Breast epithelium (tissue), 4 donors: ENCODE results near the gene IRF2BP2. TPM values are rescaled to one million over a fixed set of nuclear protein-coding genes. Genes with fewer than 3 reads are reported as not detected.

Experiments
- DNase-seq, 2 donors: peaks; one replicate each; pipeline ENCODE4 v3.0.0-alpha.2; 2019; ENCODE audit warnings: low spot score in 2 of 2
- H3K27ac ChIP-seq, 2 donors: fragments of 200-600 bp; sonication (generic) in 1 of 2; one replicate each; pipeline ENCODE4 v1.5.1; 2016 to 2019; ENCODE audit warnings: mild to moderate bottlenecking in 1 of 2
- H3K27me3 ChIP-seq, 2 donors: fragments of 200-600 bp; sonication (generic) in 1 of 2; one replicate each; pipeline versions ENCODE4 v1.5.1 to v1.6.0; 2017 to 2019; ENCODE audit warnings: control low read depth in 1 of 2, mild to moderate bottlenecking in 1 of 2
- H3K36me3 ChIP-seq: fragments of 200-600 bp; one replicate; pipeline ENCODE4 v1.5.1; 2019
- H3K4me1 ChIP-seq, 2 donors: fragments of 200-600 bp; sonication (generic); one replicate each; pipeline ENCODE4 v1.5.1; 2016 to 2019; ENCODE audit warnings: control low read depth in 1 of 2
- H3K4me3 ChIP-seq, 3 donors: fragments of 200-600 bp; sonication (generic); 1 replicate in 2 of 3; 2 replicates in 1 of 3; pipeline ENCODE4 v1.5.1; 2016 to 2019; ENCODE audit warnings: mild to moderate bottlenecking in 3 of 3, moderate library complexity in 2 of 3
- H3K9me3 ChIP-seq, 2 donors: fragments of 200-600 bp; sonication (generic) in 1 of 2; one replicate each; pipeline ENCODE4 v1.5.1; 2016 to 2019; ENCODE audit warnings: control low read depth in 1 of 2
- CTCF ChIP-seq, 3 donors: fragments of 450-650 bp; IDR thresholded peaks; one replicate each; pipeline ENCODE4 v1.5.1; 2016 to 2017; ENCODE audit warnings: antibody characterized with exemption in 3 of 3, mild to moderate bottlenecking in 3 of 3, moderate library complexity in 3 of 3
- POLR2A ChIP-seq: fragments of 450-650 bp; IDR thresholded peaks from one replicate; pipeline ENCODE4 v1.6.1; 2016; ENCODE audit warnings: antibody characterized with exemption, mild to moderate bottlenecking, moderate library complexity
- POLR2AphosphoS5 ChIP-seq, 3 donors: sonication (generic); formaldehyde crosslinking; IDR thresholded peaks; one replicate each; pipeline ENCODE4 v1.6.1; 2017; ENCODE audit warnings: antibody characterized with exemption in 3 of 3
- intact Hi-C: fragments of 100-400 bp; cut with DNase I; formaldehyde crosslinking; loops from one replicate; pipeline ENCODE4 v1.15.1; 2023; ENCODE audit warnings: low total_unique reads
- total RNA-seq, 3 donors: library from RNA; depleted of rRNA; stranded (reverse); fragments of >200 nt; gene quantifications; one replicate each; pipeline ENCODE4 v1.1.0, GENCODE V29; 2016

IRF2BP2 gene
- total RNA-seq, 3 donors from 2014 or later: 60.3 to 108 (median 84.9) TPM

GRCh38 chr1:234628089-234628488 is 18.1 kb upstream of the IRF2BP2 start:
- Histone ChIP-seq H3K36me3 (no peaks in the 10 kb centered on the region), H3K27me3 (no peaks in the 10 kb centered on the region), H3K4me3 (no peak overlapping the region), H3K4me1 (no peaks in the 10 kb centered on the region), H3K9me3 (no peaks in the 10 kb centered on the region), H3K27ac (no peak overlapping the region)
- intact Hi-C loops: no loop called here
- DNase-seq: peak in 1 of 2 donors; percentile 62
- TF ChIP-seq POLR2A (no peak), POLR2AphosphoS5 (IDR thresholded peaks at IDR 0.05) (no peak), CTCF (IDR thresholded peaks at IDR 0.05) (no peak)

DNA sequence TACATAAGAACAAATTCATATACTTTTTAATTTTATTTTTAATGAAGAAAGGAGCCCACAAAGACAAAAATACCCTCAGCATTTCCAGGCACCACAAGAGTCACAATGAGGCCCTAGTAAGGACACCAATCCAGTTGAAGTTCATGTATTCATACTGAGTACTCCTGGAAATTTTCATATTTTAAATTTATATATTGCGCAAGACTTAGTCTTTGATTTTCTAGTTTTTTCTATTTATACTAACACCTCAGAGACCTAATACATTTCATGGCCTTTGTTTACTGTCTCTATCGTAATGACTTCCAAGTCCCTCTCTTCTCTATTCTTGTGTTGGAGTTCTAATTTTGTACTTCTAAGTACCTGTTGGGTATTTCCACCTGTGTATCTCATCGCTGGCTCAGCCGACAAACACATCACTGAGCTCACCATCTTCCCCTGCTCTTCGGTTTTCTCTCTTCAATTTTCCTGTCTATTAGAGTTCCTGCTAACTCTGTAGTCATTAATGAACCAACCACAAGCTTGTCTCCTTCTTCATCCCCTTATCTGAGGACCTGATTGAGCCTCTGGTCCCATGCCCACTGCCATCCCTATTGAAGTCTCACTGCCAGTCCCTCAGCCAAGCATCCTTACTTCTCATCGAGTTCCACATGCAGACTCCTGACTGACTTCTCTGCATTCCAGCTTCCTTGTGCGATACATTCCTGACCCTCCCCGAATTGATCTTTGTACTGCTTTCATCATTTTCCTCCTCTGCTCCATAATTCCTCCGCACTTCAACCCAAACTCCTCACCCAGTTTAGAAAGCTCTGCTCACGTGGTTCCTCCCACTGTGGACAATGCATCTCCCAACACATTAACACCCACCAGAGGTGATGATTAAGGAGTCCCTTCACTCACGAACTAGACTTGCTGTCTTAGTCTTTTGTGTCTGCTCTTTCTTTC is 17.3 kb upstream of the IRF2BP2 start:
- H3K27ac ChIP-seq: no peak overlapping the region
- no peak overlapping the region for H3K4me3 ChIP-seq
- DNase-seq: no peak
- no peaks in the 10 kb centered on the region for H3K9me3 ChIP-seq
- no peak for TF ChIP-seq CTCF (IDR thresholded peaks at IDR 0.05)
- TF ChIP-seq POLR2A: no peak
- no peak for TF ChIP-seq POLR2AphosphoS5 (IDR thresholded peaks at IDR 0.05)
- H3K36me3 ChIP-seq: no peaks in the 10 kb centered on the region
- no peaks in the 10 kb centered on the region for H3K27me3 ChIP-seq
- intact Hi-C loops: no loop called here
- H3K4me1 ChIP-seq: no peaks in the 10 kb centered on the region

- Histone ChIP-seq H3K4me3 (no peak overlapping the region), H3K9me3 (no peaks in the 10 kb centered on the region), H3K36me3 (no peaks in the 10 kb centered on the region), H3K4me1 (no peaks in the 10 kb centered on the region), H3K27me3 (no peaks in the 10 kb centered on the region), H3K27ac (no peak overlapping the region)
- intact Hi-C loops: no loop called here
- no peak for DNase-seq
- no peak for TF ChIP-seq POLR2A
- TF ChIP-seq CTCF (IDR thresholded peaks at IDR 0.05): no peak
- TF ChIP-seq POLR2AphosphoS5 (IDR thresholded peaks at IDR 0.05): no peak
Measured at GRCh38 chr1:234626391-234626790, 16.4 kb upstream of the IRF2BP2 start.

- Histone ChIP-seq H3K36me3 (no peaks in the 10 kb centered on the region), H3K9me3 (no peaks in the 10 kb centered on the region), H3K27ac (no peak overlapping the region), H3K4me1 (no peaks in the 10 kb centered on the region), H3K27me3 (no peaks in the 10 kb centered on the region), H3K4me3 (no peak overlapping the region)
- no peak for TF ChIP-seq POLR2AphosphoS5 (IDR thresholded peaks at IDR 0.05)
- TF ChIP-seq POLR2A: no peak
- TF ChIP-seq CTCF (IDR thresholded peaks at IDR 0.05): no peak
- DNase-seq: no peak
- intact Hi-C loops: no loop called here
Measured at GRCh38 chr1:234624724-234625117, 14.7 kb upstream of the IRF2BP2 start.

DNA sequence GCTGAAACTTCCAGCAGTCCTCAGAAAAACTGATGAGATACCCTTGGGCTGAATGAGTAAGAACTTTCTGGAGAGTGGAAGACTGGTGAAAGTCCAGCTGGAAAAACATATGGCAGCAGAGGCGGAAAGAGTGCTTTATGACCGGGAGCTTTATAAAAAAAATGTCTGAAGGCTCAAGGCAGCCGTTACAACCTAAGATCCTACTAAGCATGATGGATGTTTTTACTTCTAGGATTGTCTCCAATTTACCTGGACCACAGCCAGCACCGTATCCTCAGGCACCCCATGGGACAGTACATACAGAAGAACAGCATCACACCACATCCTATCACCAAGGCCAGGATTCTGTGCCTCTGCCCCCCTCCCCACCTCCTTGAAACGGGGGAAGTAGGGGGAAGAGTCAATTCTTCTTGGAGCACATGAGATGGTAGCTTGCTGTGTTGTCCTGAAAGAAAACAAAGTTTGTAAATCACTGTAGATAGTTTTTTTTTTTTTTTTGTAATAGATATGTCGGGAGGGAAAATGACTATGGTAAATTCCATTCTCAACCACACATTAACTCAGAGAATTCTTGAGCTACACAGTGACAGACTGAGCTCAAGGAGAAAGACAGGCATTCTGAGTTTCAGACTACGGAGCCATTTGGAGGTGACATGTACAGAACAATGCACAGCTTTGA is 11.8 kb upstream of the IRF2BP2 start:
- no peak for DNase-seq
- Histone ChIP-seq H3K27ac (no peak overlapping the region), H3K4me3 (no peak overlapping the region), H3K9me3 (no peaks in the 10 kb centered on the region), H3K4me1 (peaks cover 3 to 11% of the 10 kb centered on the region in 2 donors), H3K27me3 (no peaks in the 10 kb centered on the region), H3K36me3 (no peaks in the 10 kb centered on the region)
- TF ChIP-seq CTCF (IDR thresholded peaks at IDR 0.05): no peak
- TF ChIP-seq POLR2AphosphoS5 (IDR thresholded peaks at IDR 0.05): no peak
- TF ChIP-seq POLR2A: no peak
- intact Hi-C loops: no loop called here
